ENCODE measurements around the gene TMEM63B. TPM values are rescaled to one million over a fixed set of nuclear protein-coding genes. Genes with fewer than 3 reads are reported as not detected.

Gene TMEM63B
- total and polyA plus RNA-seq, 4 donors = 49.0 to 94.5 (median 88.3) TPM

DNA sequence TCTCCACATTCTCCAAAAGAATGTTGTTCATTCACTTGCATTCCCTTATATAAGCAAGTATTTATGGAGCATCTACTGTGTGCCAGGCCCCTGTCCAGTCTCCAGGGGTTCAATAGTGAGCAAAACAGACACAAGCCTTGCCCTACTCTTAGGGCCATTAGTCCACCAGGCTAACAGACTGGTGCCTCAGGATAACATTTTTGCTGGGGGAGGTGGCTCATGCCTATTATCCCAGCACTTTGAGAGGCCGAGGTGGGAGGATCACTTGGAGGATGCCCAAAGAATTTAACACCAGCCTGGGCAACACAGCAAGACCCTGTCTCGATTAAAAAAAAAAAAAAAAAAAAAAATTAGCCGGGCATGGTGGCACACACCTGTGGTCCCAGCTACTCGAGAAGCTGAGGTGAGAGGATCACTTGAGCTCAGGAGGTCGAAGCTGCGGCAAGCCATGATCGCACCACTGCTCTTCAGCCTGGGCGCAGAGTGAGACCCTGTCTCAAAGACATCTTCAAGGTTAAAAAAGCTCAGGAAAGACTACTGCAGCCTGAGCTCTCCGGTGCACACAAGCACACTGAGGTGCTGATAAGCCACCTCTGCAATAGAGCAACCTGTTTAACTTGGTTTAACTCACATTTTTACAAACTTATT, 51.2 kb downstream of the TMEM63B start:
- DNase-seq = no peak
- H3K9me3 ChIP-seq (ENCODE audit: control insufficient read depth in 4 of 4, insufficient read depth in 3 of 4, low read length in 3 of 4) = no peaks in the 10 kb centered on the region
- no peak overlapping the region for H3K9ac ChIP-seq (ENCODE audit: insufficient read depth in 1 of 2, low read length in 2 of 2)
- ATAC-seq (ENCODE audit: insufficient read depth, low FRiP score) = no peak
- peaks cover 0 to 3% (median 0%) of the 10 kb centered on the region in 5 donors for H3K4me1 ChIP-seq (ENCODE audit: control insufficient read depth in 5 of 5, insufficient read depth in 5 of 5, low read length in 5 of 5)
- WGBS, 2 donors = 83 to 89% methylated on average over 9 of the region's 9 CpGs
- TF ChIP-seq, protein P1, sequence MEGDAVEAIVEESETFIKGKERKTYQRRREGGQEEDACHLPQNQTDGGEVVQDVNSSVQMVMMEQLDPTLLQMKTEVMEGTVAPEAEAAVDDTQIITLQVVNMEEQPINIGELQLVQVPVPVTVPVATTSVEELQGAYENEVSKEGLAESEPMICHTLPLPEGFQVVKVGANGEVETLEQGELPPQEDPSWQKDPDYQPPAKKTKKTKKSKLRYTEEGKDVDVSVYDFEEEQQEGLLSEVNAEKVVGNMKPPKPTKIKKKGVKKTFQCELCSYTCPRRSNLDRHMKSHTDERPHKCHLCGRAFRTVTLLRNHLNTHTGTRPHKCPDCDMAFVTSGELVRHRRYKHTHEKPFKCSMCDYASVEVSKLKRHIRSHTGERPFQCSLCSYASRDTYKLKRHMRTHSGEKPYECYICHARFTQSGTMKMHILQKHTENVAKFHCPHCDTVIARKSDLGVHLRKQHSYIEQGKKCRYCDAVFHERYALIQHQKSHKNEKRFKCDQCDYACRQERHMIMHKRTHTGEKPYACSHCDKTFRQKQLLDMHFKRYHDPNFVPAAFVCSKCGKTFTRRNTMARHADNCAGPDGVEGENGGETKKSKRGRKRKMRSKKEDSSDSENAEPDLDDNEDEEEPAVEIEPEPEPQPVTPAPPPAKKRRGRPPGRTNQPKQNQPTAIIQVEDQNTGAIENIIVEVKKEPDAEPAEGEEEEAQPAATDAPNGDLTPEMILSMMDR (IDR thresholded peaks at IDR 0.05; ENCODE audit: control extremely low read depth, extremely low read depth) = no peak
- no peak overlapping the region for H3K27ac ChIP-seq (ENCODE audit: low read depth in 1 of 2, low read length in 1 of 2)
- H3K4me3 ChIP-seq = no peak overlapping the region
- H3K36me3 ChIP-seq (ENCODE audit: control insufficient read depth in 4 of 4, insufficient read depth in 4 of 4, low read length in 4 of 4) = no peaks in the 10 kb centered on the region
- H3K27me3 ChIP-seq (ENCODE audit: control insufficient read depth in 3 of 3, insufficient read depth in 3 of 3, low read length in 2 of 3) = peaks cover 0 to 3% (median 0%) of the 10 kb centered on the region in 3 donors

DNA sequence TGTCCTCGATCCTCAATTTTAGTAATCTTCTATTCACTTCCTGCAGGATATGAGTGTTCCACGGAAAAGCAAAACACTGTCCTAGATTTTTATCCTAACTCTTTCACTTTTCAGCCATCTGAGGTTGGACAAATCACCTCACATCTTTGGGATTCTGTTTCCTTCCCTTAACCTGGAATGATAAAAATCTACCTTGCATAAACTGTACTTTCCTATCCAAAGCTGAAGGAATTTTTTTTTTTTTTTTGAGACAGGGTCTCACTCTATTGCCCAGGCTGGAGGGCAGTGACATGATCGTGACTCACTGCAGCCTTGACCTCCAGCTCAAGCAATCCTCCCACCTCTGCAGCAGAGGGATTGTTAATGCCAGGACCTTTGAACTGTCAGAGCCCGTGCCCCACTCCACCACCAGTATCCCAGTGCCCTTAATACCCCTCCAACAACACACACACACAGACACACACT, 51.8 kb downstream of the TMEM63B start:
- no peak overlapping the region for H3K4me3 ChIP-seq
- peaks cover 0 to 3% (median 0%) of the 10 kb centered on the region in 5 donors for H3K4me1 ChIP-seq (ENCODE audit: control insufficient read depth in 5 of 5, insufficient read depth in 5 of 5, low read length in 5 of 5)
- H3K36me3 ChIP-seq (ENCODE audit: control insufficient read depth in 4 of 4, insufficient read depth in 4 of 4, low read length in 4 of 4) = no peaks in the 10 kb centered on the region
- H3K27ac ChIP-seq (ENCODE audit: low read depth in 1 of 2, low read length in 1 of 2) = no peak overlapping the region
- 58 to 82% methylated on average over 4 of the region's 4 CpGs for WGBS, 2 donors
- H3K27me3 ChIP-seq (ENCODE audit: control insufficient read depth in 3 of 3, insufficient read depth in 3 of 3, low read length in 2 of 3) = peaks cover 0 to 3% (median 0%) of the 10 kb centered on the region in 3 donors
- no peaks in the 10 kb centered on the region for H3K9me3 ChIP-seq (ENCODE audit: control insufficient read depth in 4 of 4, insufficient read depth in 3 of 4, low read length in 3 of 4)
- H3K9ac ChIP-seq (ENCODE audit: insufficient read depth in 1 of 2, low read length in 2 of 2) = no peak overlapping the region
- DNase-seq (no peak), ATAC-seq (ENCODE audit: insufficient read depth, low FRiP score) (no peak)
- TF ChIP-seq, protein P1 (IDR thresholded peaks at IDR 0.05; ENCODE audit: control extremely low read depth, extremely low read depth) = no peak

- peaks cover 0 to 3% (median 0%) of the 10 kb centered on the region in 5 donors for H3K4me1 ChIP-seq (ENCODE audit: control insufficient read depth in 5 of 5, insufficient read depth in 5 of 5, low read length in 5 of 5)
- no peak overlapping the region for H3K4me3 ChIP-seq
- H3K9ac ChIP-seq (ENCODE audit: insufficient read depth in 1 of 2, low read length in 2 of 2) = no peak overlapping the region
- DNase-seq (no peak), ATAC-seq (ENCODE audit: insufficient read depth, low FRiP score) (no peak)
- TF ChIP-seq, protein P1 (IDR thresholded peaks at IDR 0.05; ENCODE audit: control extremely low read depth, extremely low read depth) = no peak
- no peak overlapping the region for H3K27ac ChIP-seq (ENCODE audit: low read depth in 1 of 2, low read length in 1 of 2)
- WGBS, 2 donors = 95 to 98% methylated on average over 7 of the region's 7 CpGs
- no peaks in the 10 kb centered on the region for H3K9me3 ChIP-seq (ENCODE audit: control insufficient read depth in 4 of 4, insufficient read depth in 3 of 4, low read length in 3 of 4)
- no peaks in the 10 kb centered on the region for H3K36me3 ChIP-seq (ENCODE audit: control insufficient read depth in 4 of 4, insufficient read depth in 4 of 4, low read length in 4 of 4)
- H3K27me3 ChIP-seq (ENCODE audit: control insufficient read depth in 3 of 3, insufficient read depth in 3 of 3, low read length in 2 of 3) = peaks cover 0 to 3% (median 0%) of the 10 kb centered on the region in 3 donors
Observed at GRCh38 chr6:44179648-44180047, 52.3 kb downstream of the TMEM63B start.
